ENCODE measurements around the gene PTGIR.

The PTGIR gene, protein sequence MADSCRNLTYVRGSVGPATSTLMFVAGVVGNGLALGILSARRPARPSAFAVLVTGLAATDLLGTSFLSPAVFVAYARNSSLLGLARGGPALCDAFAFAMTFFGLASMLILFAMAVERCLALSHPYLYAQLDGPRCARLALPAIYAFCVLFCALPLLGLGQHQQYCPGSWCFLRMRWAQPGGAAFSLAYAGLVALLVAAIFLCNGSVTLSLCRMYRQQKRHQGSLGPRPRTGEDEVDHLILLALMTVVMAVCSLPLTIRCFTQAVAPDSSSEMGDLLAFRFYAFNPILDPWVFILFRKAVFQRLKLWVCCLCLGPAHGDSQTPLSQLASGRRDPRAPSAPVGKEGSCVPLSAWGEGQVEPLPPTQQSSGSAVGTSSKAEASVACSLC

DNA sequence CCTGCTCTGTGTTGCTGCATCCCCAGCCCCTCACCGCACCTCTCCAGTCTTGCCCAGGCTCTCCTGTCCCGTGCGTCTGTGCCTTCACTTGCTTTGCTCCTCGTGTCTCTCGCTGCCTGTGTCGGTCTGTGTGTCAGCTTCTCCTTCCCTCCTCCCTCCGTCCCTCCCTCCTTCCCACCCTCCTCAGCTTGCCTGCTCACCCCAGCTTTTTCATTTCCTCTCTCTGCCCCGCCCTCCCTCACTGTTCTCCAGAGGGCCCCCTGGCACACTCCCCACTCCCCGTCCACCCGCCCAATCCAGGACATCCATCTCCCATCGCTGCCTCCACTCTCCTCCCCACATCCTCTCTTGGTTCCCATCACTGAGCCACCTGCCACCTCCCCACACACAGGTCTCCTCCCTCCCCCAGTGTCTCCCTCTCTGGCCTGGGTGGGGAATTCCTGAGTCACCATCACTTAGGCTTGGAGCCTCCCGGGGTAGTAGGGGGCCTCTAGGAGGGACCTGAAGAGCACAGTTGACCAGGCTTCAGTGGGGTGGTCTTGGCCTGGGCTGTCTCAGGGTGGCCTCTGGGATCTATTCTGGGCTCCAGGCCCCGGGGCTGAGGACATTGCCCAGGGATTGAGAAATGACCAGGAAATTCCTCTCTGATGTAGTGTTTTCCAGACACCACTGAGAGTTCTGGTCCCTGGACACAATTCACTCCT is at the start of gene PTGIR:
Gene PTGIR, minus strand, starts transcription at position 132 of the 704 bp plus-strand sequence. CDS start 864 bp downstream, outside the sequence.
- DNase-seq, result no peak

DNA sequence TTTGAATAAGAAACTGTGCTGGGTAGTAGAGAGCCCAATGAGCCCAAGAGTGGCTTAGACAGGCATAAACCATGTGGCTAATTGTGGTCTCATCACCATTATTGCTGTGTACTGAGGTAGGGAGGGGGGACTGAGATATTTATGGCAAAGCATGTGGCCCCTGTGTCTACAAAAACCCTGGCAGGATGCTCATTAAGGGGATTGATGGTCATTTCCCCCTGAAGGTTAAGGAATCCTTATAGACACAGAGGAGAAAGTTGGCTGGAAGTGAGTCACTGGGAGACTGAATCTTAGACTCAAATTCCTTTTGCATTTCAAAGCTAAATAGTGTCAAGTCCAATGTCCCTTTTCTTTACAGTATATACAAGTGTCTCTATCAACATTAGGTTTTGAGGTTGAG is 45.9 kb upstream of the PTGIR start:
- in situ Hi-C loops (cut with HindIII; ENCODE audit: low pct_ligation_motif_present, low pct_unique_long_range_greater_than_20kb, low sequenced_read_pairs), result no loop called here
- DNase-seq, result no peak

More for the DNA sequence above, at the start of gene PTGIR:
- in situ Hi-C loops (cut with HindIII; ENCODE audit: low pct_ligation_motif_present, low pct_unique_long_range_greater_than_20kb, low sequenced_read_pairs), result no loop called here

DNA sequence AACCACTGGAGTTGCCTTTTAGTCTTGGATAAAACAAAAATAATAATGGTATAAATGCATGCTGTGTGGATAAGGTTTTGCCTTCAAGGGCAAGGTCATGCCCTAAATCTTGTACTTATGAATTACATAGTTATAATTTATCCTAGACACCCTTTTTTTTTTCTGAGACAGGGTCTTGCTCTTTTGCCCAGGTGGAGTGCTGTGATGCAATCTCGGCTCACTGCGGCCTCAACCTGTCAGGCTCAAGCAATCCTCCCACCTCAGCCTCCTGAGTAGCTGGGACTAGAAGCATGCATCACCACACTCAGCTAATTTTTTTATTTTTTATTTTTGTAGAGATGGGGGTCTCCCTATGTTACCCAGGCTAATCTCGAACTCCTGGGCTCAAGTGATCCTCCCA is 43.8 kb upstream of the PTGIR start:
- no peak for DNase-seq

DNA sequence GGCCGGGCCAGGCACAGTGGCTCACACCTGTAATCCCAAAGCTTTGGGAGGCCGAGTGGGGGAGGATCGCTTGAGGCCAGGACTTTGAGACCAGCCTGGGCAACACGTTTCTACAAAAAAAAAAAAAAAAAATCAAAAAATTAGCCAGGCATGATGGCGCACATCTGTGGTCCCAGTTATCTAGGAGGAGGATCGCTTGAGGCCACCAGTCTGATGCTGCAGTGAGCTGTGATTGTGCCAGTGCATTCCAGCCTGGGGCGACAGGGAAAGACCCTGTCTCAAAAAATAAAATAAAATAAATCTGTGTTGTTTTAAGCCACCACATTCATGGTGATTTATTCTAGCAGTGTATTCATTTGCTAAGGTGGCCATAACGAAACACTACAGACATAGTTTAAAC is 40.2 kb upstream of the PTGIR start:
- DNase-seq, result no peak
- in situ Hi-C loops (cut with HindIII; ENCODE audit: low pct_ligation_motif_present, low pct_unique_long_range_greater_than_20kb, low sequenced_read_pairs), result no loop called here

More for the DNA sequence above, 43.8 kb upstream of the PTGIR start:
- in situ Hi-C loops (cut with HindIII; ENCODE audit: low pct_ligation_motif_present, low pct_unique_long_range_greater_than_20kb, low sequenced_read_pairs), result no loop called here

DNA sequence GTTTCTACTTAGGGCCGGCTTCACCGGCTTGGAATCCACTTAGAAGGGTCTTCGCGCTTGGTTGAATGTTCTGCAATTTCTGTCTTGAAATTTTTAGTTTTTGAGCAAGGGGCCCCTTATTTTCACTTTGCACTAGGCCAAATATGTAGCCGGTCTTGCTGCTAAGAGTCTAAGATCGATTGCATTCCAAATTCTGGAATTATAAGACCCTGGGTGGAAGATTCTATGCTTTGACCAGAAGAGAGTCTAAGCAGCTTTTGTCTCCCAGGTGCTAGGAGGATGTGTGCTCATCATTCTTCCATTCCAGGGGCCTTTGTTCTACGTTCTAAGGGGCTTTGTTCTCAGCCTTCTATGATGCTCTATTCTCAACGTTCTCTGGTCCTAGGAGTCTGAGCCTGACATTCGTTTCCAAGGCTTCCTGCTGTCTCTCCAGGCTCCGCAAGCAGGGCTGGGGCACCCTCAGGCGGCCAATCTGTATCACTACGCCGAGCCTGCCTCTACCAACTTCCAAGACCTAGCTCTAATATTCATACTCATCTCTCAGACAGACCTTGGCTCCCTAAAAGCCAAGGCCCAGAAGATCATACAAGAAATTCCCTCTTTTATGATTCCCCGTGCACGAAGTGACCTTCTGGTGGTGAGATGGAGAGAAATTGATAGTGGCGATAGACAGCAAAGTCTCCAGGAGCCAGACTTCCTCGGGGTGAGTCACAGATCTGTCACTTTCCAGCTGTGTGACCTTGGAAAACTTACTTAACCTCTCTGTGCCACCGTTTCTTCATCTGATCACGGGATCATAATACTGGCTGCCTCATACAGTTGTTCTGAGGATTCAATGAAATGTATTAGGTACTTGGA is 37.1 kb upstream of the PTGIR start:
- DNase-seq, result peak; percentile 84
- in situ Hi-C loops (cut with HindIII; ENCODE audit: low pct_ligation_motif_present, low pct_unique_long_range_greater_than_20kb, low sequenced_read_pairs), result no loop called here

DNA sequence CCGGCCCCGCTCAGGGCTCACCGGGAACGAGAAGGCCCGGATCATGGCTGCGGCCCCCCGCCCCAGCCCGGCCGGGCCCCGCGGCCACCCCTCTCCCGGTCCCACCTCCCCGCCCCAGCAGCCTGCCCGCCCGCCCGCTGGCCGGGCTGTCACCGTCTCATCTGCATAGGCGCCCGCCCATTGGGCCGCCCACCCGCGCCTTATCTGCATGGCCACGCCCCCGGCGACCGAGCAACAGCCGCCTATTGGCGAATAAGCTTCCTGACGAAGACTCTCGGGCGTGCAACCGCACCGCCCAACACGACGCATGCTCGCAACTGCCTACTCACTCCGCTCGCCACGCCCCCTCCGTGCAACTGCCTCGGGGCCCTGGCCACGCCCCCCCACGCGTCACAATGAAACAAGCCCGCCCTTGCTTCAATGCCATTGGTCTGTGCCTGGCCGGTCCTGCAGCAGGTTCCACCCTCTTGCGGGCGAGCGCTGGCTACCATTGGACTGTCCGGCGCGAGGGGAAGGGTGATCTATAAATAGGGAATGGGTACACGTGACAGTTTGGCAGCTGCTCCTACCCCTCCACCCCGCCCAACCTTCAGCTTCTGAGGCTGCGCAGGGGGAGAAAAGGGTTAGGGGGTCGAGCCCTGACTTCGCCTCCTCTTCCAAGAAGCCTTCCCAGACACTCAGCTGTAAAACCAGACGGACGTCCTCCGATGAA is 36.3 kb upstream of the PTGIR start, which contains the start of gene DACT3:
Gene DACT3, minus strand, starts transcription at position 163 of the 712 bp plus-strand sequence. Its CDS starts 118 bp downstream, at position 45.
- in situ Hi-C loops (cut with HindIII; ENCODE audit: low pct_ligation_motif_present, low pct_unique_long_range_greater_than_20kb, low sequenced_read_pairs), result no loop called here
- DNase-seq, result peak; percentile 98

DNA sequence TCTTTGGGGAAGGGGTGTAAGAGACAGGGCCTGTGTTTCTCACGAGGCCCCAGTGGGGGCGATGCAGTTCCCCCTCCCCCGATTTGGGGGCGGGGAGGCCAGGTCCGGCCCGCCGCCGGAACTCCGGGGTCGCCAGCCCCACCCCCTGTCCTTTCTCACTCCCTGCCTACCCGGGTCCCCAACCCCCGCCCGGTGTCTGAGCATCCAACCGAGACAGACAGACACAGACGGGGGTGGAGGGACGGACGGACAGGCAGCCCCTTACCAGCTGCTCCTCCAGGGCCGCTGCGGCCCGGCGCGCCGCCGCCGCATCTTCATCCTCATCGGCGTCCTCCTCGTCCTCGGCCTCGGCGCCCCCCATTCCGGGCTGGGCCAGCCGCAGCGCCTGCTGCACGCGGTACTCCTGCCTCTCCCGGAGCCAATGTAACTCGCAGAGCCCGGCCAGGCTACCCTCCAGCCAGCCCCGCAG is 35.7 kb upstream of the PTGIR start:
- in situ Hi-C loops (cut with HindIII; ENCODE audit: low pct_ligation_motif_present, low pct_unique_long_range_greater_than_20kb, low sequenced_read_pairs), result no loop called here

DNA sequence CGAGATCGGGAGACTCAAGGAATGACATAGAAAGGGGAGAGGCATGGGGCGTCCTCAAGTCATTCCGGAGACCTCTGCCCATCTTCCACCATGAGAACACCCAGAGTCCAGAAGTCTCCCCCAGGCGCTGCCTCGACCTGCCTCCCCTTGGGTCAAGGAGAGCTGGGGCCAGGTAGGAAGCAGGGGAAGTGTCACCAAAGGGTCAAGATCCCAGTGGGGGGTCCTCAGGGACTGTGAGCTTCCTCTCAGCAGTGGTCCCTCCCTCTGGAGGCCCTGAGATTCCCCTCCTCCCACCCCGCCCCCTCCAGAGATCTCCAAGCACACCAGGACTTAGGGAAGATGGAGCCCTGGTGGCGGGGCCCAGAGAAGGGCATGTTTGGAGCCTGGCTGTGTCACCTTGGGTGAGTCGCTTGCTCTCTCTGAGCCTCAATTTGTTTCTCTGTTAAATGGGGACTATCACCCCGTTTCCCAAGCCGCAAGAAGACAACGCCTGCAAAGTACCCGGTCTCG is 35.2 kb upstream of the PTGIR start:
- no peak for DNase-seq
- in situ Hi-C loops (cut with HindIII; ENCODE audit: low pct_ligation_motif_present, low pct_unique_long_range_greater_than_20kb, low sequenced_read_pairs), result no loop called here

More for the DNA sequence above, 35.7 kb upstream of the PTGIR start:
- DNase-seq, result no peak

DNA sequence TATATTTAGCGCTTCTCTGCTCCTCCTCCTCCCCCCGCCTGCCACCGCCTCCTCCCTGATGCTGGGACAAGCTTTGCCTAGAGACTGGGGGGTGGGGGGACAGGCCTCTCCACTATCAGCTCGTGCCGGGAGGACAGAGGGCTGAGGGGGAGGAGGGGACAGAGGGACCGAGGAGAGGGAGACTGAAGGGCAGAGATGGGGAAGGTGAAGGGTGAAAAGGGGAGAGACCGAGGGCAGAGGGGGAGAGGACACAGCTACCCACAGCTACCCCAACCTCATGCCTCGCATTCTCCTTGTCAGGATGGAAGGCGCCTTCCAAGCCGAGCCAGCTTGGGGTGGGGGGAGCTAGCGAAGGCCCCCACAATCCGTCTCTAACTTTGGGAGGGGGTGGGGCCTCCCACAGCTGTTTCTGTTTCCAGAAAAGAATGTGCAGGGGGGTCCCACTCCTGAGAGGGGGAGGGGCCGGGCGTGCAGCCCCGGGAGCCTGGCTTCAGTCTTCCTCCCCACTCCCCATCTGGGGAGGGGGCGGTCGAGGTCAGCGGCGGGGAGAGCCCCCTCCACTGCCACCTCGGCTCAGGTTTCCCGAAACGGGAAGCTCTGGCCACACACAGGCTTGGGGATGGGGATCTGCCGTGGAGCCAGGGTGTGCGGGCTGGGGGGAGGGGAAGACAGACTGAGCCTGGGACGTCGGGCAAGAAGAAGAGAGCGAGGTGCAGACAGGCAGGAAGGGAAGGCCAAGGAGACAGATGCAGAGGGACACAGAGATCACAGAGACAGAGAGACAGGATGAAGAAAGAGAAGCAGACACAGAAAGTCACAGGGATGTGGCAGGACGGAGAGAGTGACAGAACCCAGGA is 34.5 kb upstream of the PTGIR start:
- in situ Hi-C loops (cut with HindIII; ENCODE audit: low pct_ligation_motif_present, low pct_unique_long_range_greater_than_20kb, low sequenced_read_pairs), result no loop called here
- no peak for DNase-seq

DNA sequence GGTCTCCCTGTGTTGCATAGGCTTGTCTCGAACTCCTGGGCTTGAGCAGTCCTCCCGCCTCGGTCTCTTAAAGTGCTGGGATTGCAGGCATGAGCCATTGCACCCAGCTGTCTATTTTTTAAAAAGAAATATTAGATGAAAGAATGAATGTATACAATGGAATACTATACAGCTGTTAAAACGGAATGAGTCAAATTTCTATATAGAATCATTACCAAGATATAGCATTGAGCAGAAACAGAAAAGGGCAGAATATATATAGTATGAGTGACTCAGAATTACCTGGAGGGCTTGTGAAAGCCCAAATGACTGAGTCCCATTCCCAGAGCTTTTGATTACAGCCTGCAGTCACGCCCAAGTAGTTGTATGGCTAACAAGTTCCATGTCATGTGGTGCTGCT is 31.7 kb upstream of the PTGIR start:
- in situ Hi-C loops (cut with HindIII; ENCODE audit: low pct_ligation_motif_present, low pct_unique_long_range_greater_than_20kb, low sequenced_read_pairs), result no loop called here
- DNase-seq, result no peak

DNA sequence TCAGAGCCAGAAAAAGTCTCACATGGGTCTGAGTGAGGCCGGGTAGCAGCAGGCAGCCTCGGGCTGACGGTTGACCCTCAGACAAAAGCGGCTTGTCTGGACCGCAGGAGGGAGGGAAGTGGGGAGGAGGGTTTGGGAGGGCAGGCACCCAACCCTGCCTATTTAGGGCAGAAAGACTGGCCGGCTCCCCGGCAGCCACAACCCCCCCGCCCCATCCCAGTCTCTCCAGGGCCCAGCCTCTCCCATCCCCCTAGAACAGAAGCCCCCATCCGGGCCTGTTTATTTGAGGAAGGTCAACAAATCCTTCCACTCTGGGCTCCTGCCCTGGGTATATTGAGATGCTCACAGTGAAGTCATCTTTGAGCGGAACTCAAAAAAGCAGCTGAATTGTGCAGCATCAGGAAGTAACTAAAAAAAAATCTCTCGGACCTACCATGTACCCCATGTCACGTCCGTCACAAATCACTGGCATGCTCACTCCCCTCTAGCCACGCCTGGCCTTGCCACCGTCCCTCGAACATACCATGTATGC is 29.8 kb upstream of the PTGIR start:
- no peak for DNase-seq
- in situ Hi-C loops (cut with HindIII; ENCODE audit: low pct_ligation_motif_present, low pct_unique_long_range_greater_than_20kb, low sequenced_read_pairs), result no loop called here

DNA sequence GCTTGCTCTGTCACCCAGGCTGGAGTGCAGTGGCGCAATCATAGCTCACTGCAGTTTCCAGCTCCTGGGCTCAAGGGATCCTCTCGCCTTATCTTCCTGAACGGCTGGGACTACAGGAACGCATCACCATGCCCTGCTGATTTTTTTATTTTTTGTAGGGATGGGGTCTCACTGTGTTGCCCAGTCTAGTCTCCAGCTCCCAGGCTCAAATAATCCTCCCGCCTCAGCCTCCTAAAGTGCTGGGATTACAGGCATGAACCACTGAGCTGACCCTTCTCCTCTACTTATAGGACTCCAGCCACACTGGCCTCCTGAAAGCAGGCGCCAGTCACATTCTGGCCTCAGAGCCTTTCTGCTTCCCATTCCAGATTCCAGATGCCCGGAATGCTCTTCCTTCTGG is 25.6 kb upstream of the PTGIR start:
- no peak for DNase-seq
- in situ Hi-C loops (cut with HindIII; ENCODE audit: low pct_ligation_motif_present, low pct_unique_long_range_greater_than_20kb, low sequenced_read_pairs), result no loop called here

DNA sequence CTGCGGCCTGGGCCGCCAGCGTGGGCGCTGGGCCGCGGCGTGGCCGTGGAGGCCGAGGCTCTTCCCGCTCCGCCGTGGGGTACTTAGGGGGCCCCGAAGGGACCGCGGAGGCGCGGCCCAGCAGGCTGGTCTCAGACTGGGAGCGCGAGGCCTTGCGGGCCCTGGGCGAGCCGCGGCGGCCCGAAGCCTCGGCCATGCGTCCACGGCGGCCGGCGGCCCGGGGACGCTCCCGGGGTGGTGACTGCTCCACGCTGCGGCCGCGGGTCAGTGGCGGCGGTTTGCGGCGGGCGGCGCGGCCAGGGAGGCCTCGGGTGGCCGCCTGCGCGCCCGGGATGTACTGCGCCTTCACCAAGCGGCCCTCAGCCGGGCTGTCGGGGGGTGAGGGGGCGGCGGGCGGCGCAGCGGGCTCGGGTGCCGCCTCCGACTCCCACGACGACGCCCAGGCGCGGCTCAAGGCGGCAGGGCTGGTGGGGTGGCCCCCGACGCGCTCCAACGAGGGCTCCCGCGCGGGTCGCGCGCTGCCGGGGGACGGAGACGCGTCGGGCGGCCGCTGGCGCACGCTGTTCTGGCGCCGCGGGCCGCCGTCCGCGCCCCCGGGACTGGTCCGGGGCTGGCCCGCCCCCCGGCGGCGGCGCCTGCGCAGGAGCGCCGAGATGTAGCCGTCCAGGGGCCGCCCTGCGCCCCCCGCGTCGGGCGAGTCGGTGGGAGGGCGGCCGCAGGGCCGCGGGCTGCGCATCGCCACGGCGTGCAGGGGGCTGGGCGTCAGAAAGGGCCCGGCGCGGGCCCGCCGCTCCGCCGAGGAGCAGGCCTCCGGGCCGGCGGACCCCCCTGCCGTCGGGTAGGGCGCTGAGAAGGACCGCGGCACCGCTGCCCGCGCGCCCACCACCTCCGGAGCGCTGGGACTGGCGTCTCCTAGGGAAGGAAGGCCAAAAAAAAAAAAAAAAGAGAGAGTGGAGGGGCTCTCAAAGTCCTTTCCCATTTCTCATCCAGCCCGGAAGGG is 24.4 kb upstream of the PTGIR start:
- in situ Hi-C loops (cut with HindIII; ENCODE audit: low pct_ligation_motif_present, low pct_unique_long_range_greater_than_20kb, low sequenced_read_pairs), result no loop called here
- DNase-seq, result no peak

DNA sequence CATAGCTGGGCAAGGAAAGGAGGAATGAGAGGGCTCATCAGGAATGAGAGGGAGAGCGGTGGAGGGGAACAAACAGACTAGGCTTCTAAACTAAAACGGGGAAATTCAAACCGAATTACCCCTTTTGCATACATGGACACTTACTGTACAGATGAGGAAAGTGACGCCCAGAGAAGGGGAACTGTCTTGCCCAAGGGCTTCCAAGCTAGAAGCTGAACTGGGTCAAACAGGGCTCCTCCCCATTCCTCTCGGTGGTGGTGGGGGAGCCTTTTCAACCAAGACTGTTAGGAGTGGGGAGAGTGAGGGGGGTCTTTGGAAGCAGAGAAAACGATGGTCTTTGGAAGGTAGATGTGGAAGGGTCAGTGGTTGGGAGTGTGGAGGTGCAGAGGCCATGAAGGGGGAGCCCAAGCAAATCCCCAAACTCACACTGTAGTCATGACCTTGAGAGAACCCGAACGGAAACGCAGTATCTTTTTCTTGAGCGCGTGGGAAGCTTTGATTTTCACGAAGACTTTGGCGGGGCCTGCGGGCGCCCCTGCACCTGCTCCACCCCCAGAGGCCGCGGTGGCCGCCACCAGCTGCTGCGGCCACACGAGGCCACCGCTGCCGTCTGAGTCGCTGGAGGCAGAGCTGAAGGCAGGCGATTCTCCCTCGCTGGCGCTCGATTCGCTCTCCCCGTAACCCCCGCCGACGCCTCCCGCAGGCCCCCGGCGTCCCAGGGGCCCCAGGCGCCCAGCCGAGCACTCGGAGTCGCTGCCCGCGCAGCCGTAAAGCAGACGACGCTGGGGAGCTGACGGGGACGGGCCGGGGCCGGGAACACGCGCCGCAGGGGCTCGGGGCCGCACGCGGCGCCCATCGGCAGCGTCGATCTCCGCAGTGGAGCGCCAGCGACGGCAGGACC is 23.4 kb upstream of the PTGIR start:
- DNase-seq, result no peak
- in situ Hi-C loops (cut with HindIII; ENCODE audit: low pct_ligation_motif_present, low pct_unique_long_range_greater_than_20kb, low sequenced_read_pairs), result no loop called here

DNA sequence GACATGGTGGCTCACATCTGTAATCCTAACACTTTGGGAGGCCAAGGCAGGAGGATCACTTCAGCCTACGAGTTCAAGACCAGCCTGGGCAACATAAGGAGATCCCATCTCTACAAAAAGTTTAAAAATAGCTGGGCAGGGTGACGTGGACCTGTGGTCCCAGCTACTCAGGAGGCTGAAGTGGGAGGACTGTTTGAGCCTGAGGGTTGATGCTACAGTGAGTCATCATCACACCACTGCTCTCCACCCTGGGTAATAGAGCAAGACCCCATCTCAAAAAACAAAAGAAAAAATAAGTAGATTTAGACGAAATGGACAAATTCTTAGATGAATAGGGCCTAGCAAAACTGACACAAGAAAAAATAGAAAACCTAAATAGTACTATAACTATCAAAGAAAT is 21.5 kb upstream of the PTGIR start:
- in situ Hi-C loops (cut with HindIII; ENCODE audit: low pct_ligation_motif_present, low pct_unique_long_range_greater_than_20kb, low sequenced_read_pairs), result no loop called here
- DNase-seq, result no peak
